Activated effector memory CD4-positive, alpha-beta T cell treated with Interleukin-2 at 50 U/mL for 16 hours (primary cell): ENCODE measurements around the gene KISS1R.

Experiments used
- DNase-seq: peaks from one replicate; pipeline ENCODE4 v3.0.0-alpha.2; 2020

The KISS1R gene

DNA sequence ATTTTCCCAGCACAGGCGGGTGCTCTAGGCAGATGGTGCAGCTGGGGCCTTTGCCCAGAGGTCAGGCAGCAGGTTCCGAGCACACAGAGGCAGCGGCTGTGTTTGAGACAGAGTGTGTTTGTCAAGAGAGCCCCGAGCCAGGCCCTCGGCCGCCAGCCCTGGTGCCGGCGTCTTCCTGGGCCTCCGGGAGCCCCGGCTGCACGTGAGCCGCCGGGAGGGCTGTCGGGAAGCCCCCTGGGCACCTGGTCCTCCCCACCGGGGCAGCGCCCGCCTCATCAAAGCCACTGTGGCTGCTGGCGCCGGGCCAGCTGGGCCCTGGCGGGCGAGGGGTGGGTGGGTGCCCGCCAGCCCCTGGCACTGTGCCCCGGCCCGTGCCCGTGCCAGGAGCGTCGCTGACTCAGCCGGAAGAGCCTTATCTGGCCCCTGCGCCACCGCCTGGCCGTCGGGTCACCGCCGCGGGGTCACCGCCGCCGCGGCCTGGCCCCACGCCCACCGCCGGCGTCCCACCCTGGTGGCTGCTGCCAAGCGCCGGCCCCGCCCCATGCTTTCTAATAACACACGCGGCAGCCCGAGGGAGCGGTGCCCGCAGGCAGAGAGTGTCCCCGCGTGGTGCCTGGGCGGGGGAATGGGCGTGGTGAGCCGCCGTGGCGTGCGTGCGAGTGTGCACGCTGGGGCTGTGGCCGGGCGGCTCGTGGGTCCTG, 23.6 kb downstream of the KISS1R start:
- peak; percentile 69 for DNase-seq

DNA sequence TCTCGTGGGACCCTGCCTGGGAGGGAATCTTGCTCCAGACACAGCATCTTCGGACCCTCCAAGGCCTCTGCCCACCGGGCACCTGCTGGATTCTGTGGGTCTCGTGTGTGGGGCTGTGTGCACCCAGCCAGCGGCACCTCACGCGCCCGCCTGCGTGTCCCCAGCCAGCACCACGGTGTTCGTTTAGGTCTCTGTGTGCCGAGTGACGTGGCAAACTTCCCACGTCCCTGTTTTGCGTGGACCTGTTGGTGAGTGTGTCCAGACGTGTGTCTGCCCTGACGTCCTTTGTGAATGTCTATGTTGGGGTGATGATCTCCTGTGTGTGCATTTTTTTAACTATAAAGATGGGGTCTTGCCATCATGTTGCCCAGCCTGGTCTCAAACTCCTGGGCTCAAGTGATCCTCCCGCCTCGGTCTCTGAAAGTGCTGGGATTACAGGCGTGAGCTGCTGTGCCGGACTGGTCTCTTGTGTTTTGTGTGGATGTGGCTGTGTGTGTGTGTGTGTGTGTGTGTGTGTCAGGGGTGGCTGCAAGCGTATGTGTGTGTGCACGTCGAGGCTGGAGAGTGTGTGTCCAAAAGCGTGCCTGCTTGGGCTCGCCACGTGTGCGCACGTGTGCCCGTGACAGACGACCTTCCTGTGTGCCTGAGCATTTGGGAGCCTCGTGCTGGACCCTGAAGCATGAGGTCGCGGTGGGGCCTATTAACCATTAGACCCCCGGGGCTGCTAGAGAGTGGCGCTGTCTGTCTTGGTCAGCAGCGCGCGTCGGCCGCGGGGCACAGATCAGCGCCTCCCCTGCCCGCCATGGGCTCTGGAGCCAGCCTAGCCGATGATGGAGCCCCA, 24.4 kb downstream of the KISS1R start:
- DNase-seq: no peak

- DNase-seq: no peak
Observed at GRCh38 chr19:942133-942645, 25.1 kb downstream of the KISS1R start.

- DNase-seq: no peak
Observed at GRCh38 chr19:943551-944170, 26.5 kb downstream of the KISS1R start.

GRCh38 chr19:944171-944567, 27.0 kb downstream of the KISS1R start:
- DNase-seq: no peak

DNA sequence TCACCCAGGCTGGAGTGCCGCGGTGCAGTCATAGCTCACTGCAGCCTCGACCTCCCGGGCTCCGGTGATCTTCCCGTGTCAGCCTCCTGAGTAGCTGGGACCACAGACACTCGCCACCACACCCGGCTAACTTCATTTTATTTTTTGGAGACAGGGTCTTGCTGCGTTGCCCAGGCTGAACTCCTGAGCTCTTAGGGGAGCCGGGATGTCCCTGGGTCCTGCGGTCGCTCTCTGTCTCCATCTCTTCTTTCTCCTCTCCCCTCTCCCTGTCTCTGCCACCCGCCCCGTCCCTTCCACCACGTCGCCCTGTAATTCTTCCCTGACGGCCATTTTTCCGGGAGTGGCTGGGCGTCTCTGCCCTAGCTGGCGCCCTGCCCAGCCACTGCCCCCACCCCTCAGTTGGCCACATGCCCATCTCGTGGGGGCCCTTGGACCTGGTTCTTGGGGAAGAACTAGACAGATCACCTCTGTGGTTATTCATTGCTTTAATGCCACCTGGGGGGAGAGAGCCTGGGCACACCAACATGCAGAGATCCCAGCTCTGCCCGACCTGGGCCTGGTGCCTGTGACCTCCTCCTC, 27.6 kb downstream of the KISS1R start:
- DNase-seq: no peak

DNA sequence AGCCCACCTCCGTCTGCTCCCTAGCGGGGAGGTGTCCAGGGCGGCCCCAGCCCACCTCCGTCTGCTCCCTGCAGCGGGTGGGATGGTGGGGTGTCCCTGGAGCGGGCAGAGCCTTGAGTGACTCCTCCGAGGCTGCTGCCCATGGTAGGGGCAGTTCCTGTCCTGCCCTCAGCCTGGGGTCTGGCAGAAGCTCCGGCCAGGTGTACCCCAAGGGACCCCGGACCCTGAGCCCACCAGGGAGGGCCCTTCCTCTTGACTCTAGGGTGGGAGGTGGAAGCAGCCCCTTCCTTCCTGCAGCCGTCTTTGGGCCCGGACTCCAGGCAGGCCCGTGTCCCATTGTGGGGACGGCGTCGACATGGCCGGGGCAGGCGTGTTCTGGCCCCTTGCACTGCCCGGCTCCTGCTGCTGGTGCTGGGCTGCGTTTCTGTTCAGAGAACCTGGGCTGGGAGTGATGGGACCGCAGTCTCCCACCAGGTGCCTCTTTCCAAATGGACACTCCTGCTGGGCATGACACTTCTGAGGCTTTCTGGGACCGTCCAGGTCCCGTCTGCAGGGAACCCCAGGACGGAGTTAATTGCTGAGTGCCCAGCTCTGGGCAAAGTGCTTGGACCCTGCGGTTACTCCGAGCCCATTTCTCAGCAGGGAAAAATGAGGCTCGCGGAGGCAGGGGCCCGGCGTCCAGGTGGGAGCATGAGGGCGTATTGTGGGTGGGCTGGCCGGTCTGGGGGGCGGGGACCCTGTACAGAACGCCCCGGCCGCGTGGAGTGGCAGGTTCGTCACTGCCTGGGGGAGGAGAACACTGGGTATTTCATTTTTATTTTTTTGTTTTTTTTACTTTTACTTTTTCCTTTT, 28.5 kb downstream of the KISS1R start:
- DNase-seq: no peak

DNA sequence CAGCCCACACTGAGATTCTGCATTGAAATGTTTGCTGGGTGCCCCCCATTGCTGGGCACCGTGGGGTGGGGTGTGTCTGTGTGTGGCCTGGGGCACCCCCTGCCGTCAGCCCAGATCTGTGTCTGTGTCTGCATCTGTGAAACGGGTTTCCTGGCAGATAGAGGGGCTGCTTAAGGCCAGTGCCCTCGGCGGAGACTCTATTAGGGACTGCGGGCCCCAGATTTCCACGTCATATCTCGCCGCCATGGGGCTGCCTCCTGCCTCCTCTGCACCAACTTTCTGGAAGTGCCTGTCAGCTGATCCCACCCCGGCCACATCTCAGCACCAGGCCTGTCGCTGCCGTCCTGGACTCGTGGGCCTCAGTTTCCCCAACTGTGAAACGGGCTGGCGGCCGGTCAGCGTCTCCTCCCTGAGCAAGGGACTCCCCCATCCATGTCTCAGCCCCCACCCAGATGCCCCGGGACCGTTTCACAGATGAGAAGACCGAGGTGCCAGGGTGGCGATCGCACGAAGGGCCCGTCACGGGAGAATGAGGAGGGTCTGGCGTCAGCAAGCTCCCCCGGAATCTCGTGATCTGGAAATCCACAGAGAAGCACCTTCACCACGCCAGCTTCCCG, 30.1 kb downstream of the KISS1R start:
- no peak for DNase-seq

GRCh38 chr19:947707-948539, 30.8 kb downstream of the KISS1R start:
- DNase-seq: no peak

DNA sequence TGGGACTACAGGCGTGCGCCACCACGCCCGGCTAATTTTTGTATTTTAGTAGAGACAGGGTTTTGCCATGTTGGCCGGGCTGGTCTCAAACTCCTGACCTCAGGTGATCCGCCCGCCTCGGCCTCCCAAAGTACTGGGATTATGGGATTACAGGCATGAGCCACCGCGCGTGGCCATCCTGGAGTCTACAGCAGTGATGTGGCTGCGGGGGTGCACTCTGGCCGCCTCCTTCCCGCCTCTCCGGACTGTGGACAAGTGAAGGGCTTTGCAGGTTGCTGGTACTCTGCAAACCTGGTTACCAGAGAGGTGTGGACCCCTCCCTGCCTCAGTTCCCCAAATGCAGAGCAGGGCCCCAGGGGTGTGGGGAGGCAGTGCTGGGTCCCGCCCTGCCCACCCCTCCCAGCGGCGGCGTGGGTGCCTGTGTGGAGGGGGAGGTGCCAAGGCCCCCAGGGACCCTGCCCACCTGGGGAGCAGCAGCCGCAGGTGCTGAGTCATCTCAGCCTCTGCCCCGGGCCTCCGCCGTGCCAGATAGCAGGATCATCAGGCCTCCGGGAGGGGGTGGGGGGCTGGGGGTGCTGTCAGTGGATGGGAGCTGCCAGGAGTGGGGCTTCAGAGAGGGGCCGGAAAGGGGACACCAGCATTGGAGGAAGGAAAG, 31.8 kb downstream of the KISS1R start:
- DNase-seq: no peak

DNA sequence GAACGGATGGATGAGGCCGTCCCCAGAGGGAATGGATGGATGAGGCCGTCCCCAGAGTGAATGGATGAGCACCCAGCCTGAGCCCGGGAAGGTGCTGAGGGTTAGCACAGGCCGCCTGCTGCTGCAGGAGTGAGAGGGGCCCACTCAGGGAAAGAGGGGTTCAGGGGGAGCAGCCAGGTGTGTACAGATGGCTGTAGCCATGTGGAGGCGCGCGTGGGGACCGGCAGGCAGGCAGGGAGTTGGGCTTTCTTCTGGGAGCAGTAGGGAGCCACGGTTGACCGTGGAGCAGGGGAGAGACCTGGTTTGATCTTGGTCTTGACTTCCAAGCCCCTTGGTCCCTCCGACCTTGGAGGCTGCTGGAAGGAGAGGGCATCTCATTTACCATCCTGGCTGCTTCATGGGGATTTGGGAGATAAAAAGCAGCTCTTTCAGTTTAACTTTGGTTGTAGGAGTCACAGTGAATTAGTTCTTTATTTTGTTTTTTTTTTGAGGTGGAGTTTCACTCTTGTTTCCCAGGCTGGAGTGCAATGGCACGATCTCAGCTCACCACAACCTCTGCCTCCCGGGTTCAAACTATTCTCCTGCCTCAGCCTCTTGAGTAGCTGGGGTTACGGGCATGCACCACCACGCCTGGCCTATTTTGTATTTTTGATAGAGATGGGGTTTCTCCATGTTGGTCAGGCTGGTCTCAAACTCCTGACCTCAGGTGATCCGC, 33.4 kb downstream of the KISS1R start:
- no peak for DNase-seq

- no peak for DNase-seq
Observed at GRCh38 chr19:952049-952679, 35.0 kb downstream of the KISS1R start.

GRCh38 chr19:952680-953444, 35.7 kb downstream of the KISS1R start:
- DNase-seq: no peak

GRCh38 chr19:953445-954271, 36.5 kb downstream of the KISS1R start:
- DNase-seq: no peak

DNA sequence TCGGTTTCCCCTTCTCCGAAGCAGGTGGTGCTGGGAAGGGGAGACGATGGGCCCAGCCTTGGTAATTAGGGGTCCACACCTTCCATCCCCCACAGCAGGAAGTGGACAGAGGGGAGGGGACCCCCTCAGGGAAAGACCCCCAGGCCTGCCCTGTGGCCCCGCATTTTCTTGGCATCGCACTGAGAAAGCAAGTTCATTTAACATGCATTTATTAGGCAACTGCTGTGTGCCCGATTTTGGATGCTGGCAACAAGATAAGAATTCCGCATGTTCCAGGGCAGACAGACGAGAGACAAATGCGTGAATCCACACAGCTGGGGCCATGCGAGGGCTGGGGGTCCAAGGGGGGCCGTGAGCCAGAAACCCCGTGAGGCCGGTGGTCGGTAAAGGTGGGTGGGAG, 37.1 kb downstream of the KISS1R start:
- no peak for DNase-seq

DNA sequence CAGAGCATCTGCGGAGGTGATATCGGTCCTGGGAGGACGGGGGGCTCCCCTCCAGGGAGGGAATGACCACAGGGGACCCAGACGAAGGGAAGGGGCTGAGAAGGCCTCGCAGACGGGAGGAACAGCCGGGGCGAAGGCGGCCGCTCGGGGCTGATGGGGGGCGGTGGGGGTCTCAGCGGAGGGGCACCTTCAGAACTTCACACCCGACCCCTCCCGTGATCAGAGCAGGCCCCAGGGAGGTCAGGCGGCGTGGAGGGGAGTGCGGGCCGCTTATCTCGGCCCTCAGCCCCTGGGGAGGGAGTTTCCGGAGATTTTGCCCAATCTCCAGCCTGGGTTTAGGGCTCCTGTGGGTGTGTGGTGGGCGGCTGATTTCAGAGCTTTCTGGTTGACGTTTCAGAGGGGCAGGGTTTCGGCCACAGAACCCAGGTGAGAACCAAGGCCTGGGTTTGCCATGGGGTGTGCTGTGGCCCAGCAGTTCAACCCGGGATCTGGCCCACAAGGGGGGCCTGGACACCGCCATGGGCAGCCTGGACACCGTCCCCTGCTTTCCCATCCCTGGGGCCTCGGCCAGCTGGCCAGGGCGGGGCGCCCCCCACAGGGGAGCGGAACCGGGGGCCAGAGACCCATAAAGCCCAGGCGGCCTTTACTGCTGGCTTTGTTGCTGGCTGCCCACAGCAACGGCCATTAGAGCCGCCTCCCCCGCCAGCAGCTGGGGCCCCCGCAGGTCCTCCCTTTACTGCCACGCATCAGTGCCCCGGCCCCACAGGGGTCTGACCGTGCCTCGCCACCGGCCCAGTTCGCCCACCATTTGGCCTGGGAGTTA, 37.8 kb downstream of the KISS1R start:
- DNase-seq: no peak
